MM.1S (cell line): ENCODE measurements around the gene FKBP1A.

ENCODE experiments used
- DNase-seq: peaks from one replicate; pipeline ENCODE4 v3.0.0-alpha.2; 2015
- H2AFZ ChIP-seq: fragments of 300-600 bp; sonication (generic); 2 replicates; pipeline ENCODE4 v1.6.0; 2016; ENCODE audit warnings: antibody characterized with exemption, low read length
- H3F3A ChIP-seq: fragments of 300-600 bp; sonication (generic); 2 replicates; pipeline ENCODE4 v1.6.1; 2016; ENCODE audit warnings: mild to moderate bottlenecking, antibody characterized with exemption, low read length, moderate library complexity, mixed read lengths; ENCODE audit not compliant: insufficient read depth
- H3K27ac ChIP-seq: fragments of 300-600 bp; sonication (generic); 2 replicates; pipeline ENCODE4 v1.5.1; 2016; ENCODE audit warnings: mild to moderate bottlenecking, low read length
- H3K27me3 ChIP-seq: fragments of 300-600 bp; sonication (generic); replicated peaks from 2 replicates; pipeline ENCODE4 v1.6.0; 2016; ENCODE audit warnings: low read length; ENCODE audit not compliant: insufficient read depth
- H3K36me3 ChIP-seq: fragments of 300-600 bp; sonication (generic); replicated peaks from 2 replicates; pipeline ENCODE4 v1.6.1; 2016; ENCODE audit warnings: mild to moderate bottlenecking, low read length, mixed read lengths; ENCODE audit not compliant: insufficient read depth
- H3K4me1 ChIP-seq: fragments of 300-600 bp; sonication (generic); 2 replicates; pipeline ENCODE4 v1.6.1; 2016; ENCODE audit warnings: low read length, mixed read lengths
- H3K4me2 ChIP-seq: fragments of 300-600 bp; sonication (generic); 2 replicates; pipeline ENCODE4 v1.6.0; 2016; ENCODE audit warnings: low read depth, low read length
- H3K4me3 ChIP-seq: fragments of 300-600 bp; sonication (generic); 2 replicates; pipeline ENCODE4 v1.5.1; 2016; ENCODE audit warnings: low read length, mixed read lengths
- H3K79me2 ChIP-seq: fragments of 300-600 bp; sonication (generic); 2 replicates; pipeline ENCODE4 v1.6.1; 2016; ENCODE audit warnings: mixed run types, low read length, mixed read lengths
- H3K9ac ChIP-seq: fragments of 300-600 bp; sonication (generic); 2 replicates; pipeline ENCODE4 v1.6.1; 2016; ENCODE audit warnings: low read length, mixed read lengths
- H3K9me2 ChIP-seq: fragments of 300-600 bp; sonication (generic); replicated peaks from 2 replicates; pipeline ENCODE4 v1.6.1; 2016; ENCODE audit warnings: mild to moderate bottlenecking, low read length, mixed read lengths; ENCODE audit not compliant: insufficient read depth
- H3K9me3 ChIP-seq: fragments of 300-600 bp; sonication (generic); replicated peaks from 2 replicates; pipeline ENCODE4 v1.6.1; 2016; ENCODE audit warnings: mild to moderate bottlenecking, low read length, mixed read lengths; ENCODE audit not compliant: insufficient read depth
- H4K20me1 ChIP-seq: fragments of 300-600 bp; sonication (generic); 2 replicates; pipeline ENCODE4 v1.6.1; 2016; ENCODE audit warnings: mild to moderate bottlenecking, low read length, moderate library complexity, mixed read lengths; ENCODE audit not compliant: insufficient read depth
- EZH2 ChIP-seq: fragments of 300-600 bp; sonication (generic); optimal IDR thresholded peaks from 2 replicates; pipeline ENCODE3; 2017; ENCODE audit warnings: low read depth, mild to moderate bottlenecking, antibody characterized with exemption, low read length, mixed read lengths
- EZH2phosphoT487 ChIP-seq: fragments of 300-600 bp; sonication (generic); IDR thresholded peaks from 2 replicates; pipeline ENCODE4 v1.6.1; 2018; ENCODE audit warnings: antibody characterized with exemption, low read length
- TF ChIP-seq, protein P1 (sequence below): fragments of 300-600 bp; sonication (generic); IDR thresholded peaks from 2 replicates; pipeline ENCODE4 v1.5.1; 2016; ENCODE audit warnings: antibody characterized with exemption, low read length, mixed read lengths

Gene FKBP1A

DNA sequence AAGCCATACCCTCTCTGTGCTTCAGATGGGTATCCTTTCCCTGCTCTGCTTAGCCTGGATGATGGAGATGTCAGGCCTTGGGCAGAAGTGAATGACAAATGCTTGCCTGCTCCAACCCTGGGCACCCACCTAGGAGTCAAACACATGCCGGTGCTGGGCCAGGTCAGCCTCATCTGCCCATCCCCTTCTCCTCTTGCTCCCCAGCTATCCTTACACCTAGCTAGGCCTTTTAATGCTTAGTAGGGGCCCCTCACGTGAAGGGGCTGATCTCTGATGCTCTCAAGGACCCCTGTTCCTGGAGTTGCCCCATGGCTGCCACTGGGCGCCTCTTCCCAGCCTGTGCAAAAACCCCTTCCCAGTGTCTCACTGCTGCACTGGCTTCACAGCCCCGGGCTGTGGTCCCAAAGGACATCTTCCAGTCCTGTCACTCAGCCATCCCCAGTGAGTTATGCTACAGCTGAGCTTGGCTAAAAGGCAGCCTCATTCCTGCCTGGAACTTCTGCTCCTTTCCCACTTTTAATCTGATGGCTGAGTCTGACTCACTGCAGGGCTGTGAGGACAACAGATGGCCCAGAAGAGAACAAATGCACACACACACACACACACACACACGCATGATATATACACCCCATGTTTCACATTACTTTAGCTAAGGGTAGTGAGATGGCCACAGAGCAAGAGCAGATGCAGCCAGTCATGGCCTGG lies 51.1 kb downstream of the FKBP1A start:
- Histone ChIP-seq H4K20me1 (no peaks in the 10 kb centered on the region), H3K79me2 (no peaks in the 10 kb centered on the region), H3K27me3 (no peaks in the 10 kb centered on the region), H3K4me1 (no peaks in the 10 kb centered on the region), H3K9me2 (no peaks in the 10 kb centered on the region), H3F3A (no peaks in the 10 kb centered on the region), H2AFZ (no peak overlapping the region), H3K9ac (no peak overlapping the region), H3K9me3 (no peaks in the 10 kb centered on the region), H3K4me3 (no peak overlapping the region), H3K4me2 (no peak overlapping the region), H3K27ac (no peak overlapping the region), H3K36me3 (no peaks in the 10 kb centered on the region)
- DNase-seq: no peak
- TF ChIP-seq, protein P1, sequence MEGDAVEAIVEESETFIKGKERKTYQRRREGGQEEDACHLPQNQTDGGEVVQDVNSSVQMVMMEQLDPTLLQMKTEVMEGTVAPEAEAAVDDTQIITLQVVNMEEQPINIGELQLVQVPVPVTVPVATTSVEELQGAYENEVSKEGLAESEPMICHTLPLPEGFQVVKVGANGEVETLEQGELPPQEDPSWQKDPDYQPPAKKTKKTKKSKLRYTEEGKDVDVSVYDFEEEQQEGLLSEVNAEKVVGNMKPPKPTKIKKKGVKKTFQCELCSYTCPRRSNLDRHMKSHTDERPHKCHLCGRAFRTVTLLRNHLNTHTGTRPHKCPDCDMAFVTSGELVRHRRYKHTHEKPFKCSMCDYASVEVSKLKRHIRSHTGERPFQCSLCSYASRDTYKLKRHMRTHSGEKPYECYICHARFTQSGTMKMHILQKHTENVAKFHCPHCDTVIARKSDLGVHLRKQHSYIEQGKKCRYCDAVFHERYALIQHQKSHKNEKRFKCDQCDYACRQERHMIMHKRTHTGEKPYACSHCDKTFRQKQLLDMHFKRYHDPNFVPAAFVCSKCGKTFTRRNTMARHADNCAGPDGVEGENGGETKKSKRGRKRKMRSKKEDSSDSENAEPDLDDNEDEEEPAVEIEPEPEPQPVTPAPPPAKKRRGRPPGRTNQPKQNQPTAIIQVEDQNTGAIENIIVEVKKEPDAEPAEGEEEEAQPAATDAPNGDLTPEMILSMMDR: no peak
- TF ChIP-seq EZH2phosphoT487: no peak
- TF ChIP-seq EZH2: no peak

DNA sequence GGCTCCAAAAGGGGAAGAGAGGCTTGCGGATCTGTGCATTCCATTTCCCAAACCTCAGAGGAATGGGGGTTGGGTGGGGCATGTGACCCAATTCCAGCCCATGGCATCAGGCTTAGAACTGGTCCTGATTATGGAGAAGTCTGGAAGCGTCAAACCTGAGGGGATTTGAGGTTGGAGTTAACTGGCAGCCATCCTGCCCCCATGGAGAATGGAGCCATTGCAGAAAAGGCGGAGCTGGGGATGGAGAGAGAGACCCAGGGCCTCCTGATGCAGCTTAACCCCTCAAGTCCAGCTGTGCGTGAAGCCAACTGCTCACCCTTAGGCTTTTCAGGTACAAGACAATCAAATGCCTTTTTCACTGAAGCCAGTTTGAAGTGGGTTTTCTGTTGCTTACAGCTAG lies 54.1 kb downstream of the FKBP1A start:
- Histone ChIP-seq H2AFZ (no peak overlapping the region), H3K27ac (no peak overlapping the region), H3K9ac (no peak overlapping the region), H3K4me3 (no peak overlapping the region), H3K4me2 (no peak overlapping the region), H3K4me1 (no peaks in the 10 kb centered on the region), H3K9me3 (no peaks in the 10 kb centered on the region), H3K9me2 (no peaks in the 10 kb centered on the region), H3K36me3 (no peaks in the 10 kb centered on the region), H3F3A (no peaks in the 10 kb centered on the region), H3K79me2 (no peaks in the 10 kb centered on the region), H3K27me3 (no peaks in the 10 kb centered on the region), H4K20me1 (no peaks in the 10 kb centered on the region; the same call in 1 of the 2 replicates)
- DNase-seq: no peak
- TF ChIP-seq, protein P1: no peak
- TF ChIP-seq EZH2 (no peak), EZH2phosphoT487 (no peak)

DNA sequence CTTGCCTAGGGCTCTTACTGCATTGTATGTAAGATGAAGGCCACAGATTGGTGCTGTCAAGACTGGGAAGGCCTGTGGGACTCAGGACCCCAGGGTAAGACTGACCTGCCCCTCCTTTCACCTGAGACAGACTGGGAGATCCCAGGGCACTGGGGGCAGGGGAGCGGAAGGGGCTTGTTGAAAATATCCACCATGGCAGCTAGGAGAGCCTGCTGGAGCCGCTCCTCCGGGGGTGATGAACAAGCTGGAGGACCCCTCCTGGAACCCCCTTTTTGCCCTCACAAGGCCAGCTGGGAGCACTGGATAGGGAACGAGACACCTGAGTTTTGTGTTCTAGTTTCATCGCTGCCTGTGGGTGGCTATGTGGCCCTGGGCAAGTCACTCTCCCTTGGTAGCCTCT lies 54.8 kb downstream of the FKBP1A start:
- Histone ChIP-seq H2AFZ (no peak overlapping the region), H3K9ac (no peak overlapping the region), H3K79me2 (no peaks in the 10 kb centered on the region), H3K4me3 (no peak overlapping the region), H3K27ac (no peak overlapping the region), H3K27me3 (no peaks in the 10 kb centered on the region), H3K4me2 (no peak overlapping the region), H3K9me3 (no peaks in the 10 kb centered on the region), H3K9me2 (no peaks in the 10 kb centered on the region), H4K20me1 (no peaks in the 10 kb centered on the region; the same call in 1 of the 2 replicates), H3K4me1 (no peaks in the 10 kb centered on the region), H3F3A (no peaks in the 10 kb centered on the region), H3K36me3 (no peaks in the 10 kb centered on the region)
- DNase-seq: no peak
- TF ChIP-seq, protein P1: no peak
- TF ChIP-seq EZH2phosphoT487: no peak
- no peak for TF ChIP-seq EZH2
